Measurements from ENCODE around the gene LGALS9C.
"Not testable (repeated sequence)": the region's sequence is repeated elsewhere in the genome, so short reads cannot be mapped to it uniquely, and the experiment has no call there.

The LGALS9C gene

DNA sequence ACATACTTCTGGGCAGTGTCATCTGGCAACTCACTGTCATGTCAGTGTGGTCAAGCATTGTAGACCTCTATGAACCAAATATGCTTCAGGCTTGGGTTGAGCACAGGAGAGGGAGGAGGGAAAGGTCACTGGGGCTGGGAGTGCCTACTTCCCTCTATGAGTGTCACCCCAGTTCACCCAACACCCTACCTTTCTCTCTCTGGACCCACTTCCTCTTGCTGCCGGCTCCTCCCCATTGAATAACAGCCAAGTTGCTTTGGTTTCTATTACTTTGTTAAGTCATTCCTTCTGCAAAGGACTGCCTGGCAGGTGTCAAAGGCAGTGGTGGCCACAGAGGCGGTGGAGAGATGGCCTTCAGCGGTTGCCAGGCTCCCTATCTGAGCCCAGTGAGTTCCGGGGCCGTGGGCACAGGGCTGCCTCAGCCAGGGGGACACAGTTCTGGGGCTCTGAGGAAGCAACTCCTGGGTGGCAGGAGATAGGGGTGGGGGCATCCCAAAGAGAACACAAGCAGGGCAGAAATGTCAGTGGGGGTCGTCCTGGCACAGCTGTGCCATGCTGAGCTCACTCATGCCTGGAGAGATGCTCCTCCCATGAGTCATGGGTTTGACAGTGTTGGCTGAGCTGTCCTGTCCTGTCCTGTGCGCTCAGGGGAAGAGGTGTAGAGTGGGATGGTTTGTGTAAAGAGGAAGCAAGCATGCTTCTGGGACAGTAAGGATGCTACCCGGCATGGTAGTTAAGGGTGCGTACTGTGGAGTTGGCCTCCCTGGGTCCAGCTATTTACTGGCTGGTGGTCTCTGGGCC, at the start of gene LGALS9C:
LGALS9C (plus strand) TSS at position 282 of the 801 bp plus-strand sequence; CDS start at position 348, 66 bp downstream.
- peak; percentile 42 for DNase-seq

DNA sequence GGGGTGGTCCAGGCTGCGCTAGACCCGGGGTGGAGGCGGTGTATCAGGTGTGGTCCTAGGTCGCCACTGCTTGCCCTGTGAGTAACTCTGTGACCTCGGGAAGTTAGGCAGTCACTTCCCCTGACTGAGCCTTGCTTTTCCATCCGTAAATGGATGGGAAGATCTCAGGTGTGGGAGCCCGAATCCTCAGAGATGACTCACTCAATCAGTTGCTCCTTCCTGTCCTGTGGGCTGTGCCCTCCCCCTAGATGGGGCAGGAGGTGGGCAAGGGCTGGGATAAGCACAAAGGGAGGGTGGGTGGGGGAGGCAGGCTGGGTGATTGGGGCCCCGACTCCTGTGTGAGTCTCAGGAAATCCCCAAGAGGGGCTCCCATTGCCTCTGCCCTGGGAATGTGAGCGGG, 44.4 kb upstream of the LGALS9C start:
- not testable (repeated sequence) for DNase-seq

DNA sequence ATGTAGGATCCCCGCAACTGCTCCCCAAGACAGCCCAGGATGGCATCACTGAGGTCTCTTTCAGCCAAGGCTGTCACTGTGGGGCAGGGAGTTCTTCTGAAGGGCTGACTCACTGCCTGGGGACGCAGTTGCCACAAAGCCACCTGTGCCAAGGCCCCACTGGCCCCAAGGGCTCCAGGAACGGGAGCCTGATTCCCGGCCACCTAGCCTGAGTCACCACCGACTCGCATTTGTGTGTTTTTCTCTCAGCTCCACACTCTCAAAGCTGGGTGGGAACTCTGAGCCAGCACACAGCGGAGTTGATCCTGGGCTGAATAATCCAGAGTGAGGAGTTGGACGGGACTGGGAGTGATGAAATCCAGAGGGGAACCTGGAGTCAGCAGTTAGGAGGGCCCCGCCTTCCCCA, 37.1 kb upstream of the LGALS9C start:
- not testable (repeated sequence) for DNase-seq

DNA sequence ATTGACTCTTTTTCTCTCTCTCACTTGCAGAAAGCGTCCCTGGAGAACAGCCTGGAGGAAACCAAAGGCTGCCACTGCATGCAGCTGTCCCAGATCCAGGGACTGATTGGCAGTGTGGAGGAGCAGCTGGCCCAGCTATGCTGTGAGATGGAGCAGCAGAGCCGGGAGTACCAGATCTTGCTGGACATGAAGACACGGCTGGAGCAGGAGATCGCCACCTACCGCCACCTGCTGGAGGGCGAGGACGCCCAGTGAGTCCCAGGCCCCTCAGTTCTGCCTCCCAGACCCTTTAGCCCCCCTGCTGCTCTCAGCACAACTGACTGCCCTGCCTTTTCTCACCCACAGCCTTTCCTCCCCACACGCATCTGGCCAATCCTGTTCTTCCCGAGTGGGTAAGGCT, 34.5 kb upstream of the LGALS9C start:
- DNase-seq: not testable (repeated sequence)

DNA sequence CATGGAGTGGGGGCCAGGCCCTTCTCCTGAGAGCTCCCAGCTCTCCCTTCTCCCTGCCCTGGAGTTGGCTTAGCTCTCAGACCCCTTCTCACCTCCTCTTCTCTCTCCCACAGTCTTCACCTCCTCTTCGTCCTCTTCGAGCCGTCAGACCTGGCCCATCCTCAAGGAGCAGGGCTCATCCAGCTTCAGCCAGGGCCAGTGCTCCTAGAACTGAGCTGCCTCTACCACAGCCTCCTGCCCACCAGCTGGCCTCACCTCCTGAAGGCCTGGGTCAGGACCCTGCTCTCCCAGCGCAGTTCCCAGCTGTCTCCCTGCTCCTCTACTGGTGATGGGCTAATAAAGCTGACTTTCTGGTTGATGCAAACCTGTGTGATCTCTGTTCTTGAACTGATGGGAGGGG, 34.1 kb upstream of the LGALS9C start:
- not testable (repeated sequence) for DNase-seq

DNA sequence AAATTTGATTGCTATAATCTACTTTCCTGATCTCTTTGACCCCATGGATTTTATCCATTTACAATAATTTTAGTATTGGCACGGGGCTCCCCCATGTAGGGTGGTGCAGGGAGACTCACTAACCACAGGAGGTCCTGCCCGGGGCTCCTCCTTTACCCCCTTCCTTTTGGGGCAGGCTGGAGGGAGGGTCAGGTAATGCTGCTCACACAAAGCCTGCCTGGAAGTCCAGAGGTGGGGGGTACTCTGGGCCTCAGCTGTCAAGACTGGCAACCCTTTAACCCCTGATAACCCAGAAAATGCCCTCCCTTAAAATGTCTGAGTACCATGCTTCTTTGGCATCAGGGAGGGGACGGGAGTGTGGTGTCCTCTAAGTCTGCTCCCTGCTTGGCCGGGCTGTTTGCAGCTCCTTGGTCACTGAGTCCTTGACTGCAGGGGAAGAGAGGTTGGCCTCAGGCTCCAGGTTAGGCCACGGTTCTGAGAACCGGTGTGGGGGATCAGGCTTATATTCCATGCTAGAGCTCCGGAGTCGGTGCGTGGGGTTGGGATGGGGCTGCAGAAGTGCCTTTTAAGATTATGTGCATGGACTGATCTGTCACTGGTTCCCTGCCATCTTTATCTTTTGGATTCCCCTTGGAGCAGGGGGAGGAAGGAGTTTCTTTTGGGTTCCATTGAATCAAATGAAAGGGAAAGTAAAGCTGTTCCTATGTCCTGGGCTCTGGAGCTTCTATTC, 28.9 kb upstream of the LGALS9C start:
- DNase-seq: not testable (repeated sequence)

DNA sequence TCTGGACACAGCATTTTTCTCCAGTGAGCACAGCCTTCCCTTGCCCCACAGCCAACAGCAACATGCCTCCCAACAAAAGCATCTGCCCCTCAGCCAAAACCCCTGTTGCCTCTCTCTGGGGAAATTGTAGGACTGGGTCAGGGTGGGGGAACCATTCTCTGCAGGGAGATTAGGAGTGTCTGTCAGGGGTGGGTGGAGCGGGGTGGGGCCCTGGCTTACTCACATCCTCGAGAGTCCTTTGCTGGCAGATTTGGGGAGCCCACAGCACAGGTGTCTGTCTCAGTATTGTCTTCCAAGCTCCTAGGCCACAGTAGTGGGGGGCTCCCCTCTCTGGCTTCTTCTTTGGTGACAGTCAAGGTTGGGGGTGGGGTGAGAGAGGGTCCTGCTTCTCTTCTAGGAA, 28.3 kb upstream of the LGALS9C start:
- not testable (repeated sequence) for DNase-seq

DNA sequence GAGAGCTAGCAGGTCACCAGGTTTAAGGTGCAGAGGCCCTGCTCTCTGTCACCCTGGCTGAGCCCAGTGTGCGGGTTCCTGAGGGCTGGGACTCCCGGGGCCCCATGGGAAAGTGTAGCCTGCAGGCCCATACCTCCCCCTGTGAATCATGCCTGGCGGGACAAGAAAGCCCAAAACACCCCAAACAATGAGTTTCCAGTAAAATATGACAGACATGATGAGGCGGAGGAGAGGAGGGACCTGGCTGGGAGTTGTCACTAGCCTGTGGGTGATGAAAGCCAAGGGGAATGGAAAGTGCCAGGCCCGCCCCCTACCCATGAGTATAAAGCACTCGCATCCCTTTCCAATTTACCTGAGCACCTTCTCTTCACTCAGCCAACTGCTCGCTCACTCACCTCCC, 26.8 kb upstream of the LGALS9C start:
- DNase-seq: not testable (repeated sequence)

DNA sequence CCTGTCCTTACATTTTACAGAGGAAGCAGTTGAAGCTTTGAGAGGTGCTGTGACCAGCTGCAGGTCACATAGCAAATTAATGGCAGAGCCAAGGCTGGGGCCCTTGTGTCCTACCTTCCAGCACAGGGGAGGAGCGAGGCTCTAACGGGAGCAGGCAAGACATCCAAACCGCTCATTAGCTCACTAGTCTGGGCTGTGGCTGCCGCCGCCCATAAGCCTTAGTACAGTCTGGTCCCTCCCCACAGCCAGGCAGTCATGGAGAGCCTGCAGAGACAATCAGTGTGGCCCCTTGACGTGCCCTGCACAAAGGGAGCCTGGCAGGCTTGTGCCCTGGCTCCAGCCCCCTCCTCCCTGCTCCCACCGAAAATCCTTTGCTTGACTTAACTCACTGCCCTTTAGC, 25.6 kb upstream of the LGALS9C start:
- DNase-seq: not testable (repeated sequence)

DNA sequence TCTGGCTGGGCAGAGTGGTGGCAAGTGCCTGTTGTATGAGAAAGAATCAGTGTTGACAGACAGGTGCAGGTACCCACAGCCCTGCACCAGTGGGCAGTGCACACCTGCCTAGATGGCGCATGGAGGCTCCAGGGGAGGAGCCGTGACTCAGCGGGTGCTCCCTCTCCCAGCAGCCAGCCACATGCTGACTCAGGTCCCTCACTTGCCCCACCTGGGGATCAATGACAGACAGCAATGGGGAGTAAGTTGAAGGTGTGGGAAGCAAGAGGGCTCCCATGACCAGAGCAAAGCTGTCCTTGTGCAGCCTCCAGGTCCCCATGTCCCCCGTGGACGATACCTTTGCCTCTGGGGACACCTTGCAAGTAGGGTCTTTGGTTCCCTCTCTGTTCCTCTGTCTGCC, 24.6 kb upstream of the LGALS9C start:
- DNase-seq: not testable (repeated sequence)

DNA sequence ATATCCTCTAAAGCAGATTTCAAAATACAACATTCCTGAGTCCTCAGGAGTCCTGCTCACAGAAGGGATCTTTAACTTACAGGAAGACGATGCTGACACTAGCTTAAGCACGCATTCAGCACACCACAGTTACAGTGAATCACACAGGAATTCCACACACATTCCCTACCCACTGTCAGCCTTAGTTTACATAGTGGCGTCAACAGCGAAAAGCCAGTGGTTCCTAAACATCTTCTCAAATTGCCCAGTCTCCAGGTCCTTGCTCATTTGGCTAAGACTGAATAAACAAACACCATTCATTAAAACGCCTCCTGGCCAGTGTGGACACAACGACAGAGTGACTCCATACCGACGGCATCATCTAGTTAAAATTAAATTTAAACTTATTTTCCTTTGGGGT, 17.6 kb upstream of the LGALS9C start:
- DNase-seq: not testable (repeated sequence)

DNA sequence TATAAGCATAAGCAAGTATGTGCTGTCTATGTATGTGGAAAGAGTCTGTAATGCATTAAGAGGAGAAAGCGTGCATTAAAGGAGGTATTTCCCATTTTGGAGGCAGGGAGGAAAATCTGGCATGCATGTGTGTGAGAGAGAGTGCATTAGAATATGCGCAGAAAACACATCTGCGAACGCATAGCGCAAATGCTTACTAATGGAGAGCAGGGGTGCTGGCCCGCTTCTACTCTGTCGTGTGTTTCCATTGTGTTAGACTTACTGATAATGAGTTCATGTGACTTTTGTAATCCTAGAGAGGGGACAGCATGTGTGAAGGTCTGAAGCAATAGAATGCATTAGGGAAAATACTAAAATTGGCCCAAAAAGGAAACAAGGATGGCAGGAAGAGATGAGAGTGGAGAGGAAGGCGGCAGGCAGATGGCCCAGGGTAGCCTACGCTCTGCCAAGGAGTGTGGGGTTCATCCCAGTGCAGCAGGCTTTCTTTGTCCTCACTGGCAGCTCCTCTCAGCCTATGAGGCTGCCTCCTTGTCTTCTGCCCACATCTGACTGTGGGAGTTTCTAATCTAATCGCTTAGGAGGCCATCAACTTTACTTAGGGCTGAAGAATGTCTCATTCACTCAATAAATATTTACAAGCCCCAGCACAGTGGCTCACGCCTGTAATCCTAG, 12.6 kb upstream of the LGALS9C start:
- not testable (repeated sequence) for DNase-seq

DNA sequence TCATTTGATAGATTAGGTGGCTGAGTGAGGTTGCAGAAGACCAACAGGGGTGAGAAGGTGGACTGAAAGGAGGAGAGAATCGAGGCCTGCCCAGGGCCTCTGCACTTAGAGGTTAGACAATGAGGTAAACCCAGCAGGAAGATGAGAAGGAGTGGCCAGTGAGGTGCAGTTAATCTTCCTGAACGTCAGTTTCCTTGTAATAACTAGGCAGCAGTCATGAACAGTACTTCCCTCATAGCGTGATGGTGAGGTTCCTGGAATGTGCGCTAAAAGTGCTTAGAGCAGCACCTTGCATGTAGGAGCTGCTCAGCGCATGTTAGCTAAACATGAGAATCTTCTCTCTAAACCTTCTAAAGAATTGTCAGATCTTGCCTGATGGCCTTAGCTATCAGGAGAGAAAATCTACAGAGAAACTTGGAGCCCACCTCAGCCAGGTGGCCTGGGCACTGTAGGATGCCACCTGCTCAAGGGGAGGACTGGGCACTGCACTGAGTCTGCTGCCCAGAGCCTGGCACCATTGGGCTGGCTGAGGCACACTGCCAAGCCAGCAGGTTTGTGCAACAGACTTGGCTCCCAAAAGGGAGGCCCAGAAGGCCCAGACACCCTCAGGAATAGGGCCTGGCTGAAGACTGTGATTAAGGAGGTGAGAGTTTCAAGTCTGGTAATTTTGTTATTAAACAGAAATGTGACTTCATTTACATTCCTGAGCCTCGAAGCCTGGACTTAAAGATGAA, 10.2 kb upstream of the LGALS9C start:
- DNase-seq: not testable (repeated sequence)

DNA sequence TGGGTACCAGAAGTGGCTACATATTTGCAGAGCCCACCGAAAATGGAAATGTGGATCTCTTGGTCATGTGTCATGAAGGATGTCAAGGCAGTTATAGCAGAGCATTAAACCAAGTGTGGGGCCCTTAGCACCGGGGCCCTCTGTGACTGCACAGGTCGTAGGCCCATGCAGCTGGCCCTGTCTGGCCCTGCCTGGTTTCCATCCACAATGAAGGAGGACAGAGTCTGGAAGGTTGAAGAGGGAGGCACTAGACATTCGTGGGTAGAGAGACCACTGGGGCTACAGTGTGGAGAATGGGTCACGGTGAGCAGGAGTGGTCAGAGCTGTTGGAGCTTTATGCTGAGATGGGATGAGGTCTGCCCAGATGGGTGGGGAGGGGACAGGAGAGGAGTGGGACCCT, 9.6 kb upstream of the LGALS9C start:
- DNase-seq: not testable (repeated sequence)

DNA sequence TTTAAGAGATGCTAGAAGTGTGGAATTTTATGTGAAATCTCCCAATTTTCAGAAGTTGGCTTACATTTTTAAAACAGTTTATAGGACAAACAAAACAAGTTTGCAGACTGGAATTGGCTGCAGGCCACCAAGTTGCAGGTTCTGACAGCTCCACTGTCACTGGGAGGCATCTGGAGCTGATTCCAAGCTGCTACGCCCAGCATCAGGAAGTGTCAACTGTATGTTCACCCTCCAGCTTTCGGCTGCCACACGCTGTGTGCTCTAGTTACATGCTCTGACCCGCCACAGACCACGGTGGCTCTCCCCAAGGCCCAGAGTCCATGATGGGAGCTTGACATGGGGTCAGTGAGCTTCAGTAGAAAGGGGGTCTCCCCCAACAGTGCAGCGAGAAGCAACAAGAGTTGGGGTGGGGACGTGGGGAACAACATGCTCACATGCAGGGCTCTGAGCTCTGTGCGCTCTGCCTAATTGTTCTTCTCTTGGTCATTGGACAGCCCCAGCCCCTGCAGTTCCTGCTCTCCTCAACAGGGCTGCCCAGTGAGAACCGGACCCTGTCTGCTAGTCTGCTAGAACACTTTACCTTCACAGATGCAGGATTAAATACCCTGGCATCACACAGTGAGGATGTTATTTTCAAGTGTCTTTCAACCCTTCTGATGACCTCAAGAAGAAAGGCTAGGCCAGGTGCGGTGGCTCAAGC, 8.0 kb upstream of the LGALS9C start:
- not testable (repeated sequence) for DNase-seq

DNA sequence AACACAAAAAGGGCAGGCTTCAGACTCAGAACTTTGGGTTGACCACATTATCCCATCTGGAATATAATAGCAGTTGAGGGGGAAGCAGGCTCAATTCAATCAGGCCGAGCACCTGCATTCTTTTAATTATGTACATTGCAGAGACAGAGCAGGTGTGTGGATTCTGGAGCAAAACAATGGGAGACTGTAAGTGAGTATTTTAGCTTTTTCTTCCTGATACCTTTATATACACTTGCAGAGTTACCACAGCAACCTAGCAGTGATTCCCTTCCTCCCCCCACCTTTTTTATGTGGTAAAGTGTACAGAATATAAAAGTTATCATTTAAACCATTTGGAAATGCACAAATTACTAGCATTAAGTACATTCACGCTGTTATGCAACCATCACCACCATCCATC, 6.8 kb upstream of the LGALS9C start:
- not testable (repeated sequence) for DNase-seq

DNA sequence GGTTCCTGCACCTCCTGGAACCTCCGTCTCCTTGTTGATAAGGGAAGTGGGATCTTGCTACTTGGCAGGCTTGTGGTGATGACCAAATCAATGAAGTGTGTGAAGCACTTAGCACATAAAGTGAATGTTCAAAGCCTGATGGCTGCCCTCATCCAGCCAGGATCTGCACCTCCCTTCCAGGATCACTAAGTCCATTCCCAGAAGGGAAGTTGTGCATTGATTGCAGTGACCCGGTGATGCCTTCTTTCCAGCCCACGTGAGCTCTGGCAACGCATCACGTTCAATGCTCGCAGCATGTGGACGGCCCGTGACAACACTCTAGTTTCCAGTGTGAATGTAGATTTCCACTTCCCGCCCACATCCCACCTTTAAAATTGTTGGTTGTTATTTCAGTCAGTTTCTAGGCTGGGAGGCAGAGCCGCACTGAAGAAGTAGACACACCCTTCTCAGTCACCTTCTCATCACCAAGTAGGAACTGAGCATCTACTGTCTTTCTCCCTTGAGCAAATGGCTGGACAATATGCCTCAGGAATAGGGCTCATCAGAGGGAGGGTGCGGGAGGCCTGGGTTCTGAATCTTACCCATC, 6.2 kb upstream of the LGALS9C start:
- DNase-seq: not testable (repeated sequence)

DNA sequence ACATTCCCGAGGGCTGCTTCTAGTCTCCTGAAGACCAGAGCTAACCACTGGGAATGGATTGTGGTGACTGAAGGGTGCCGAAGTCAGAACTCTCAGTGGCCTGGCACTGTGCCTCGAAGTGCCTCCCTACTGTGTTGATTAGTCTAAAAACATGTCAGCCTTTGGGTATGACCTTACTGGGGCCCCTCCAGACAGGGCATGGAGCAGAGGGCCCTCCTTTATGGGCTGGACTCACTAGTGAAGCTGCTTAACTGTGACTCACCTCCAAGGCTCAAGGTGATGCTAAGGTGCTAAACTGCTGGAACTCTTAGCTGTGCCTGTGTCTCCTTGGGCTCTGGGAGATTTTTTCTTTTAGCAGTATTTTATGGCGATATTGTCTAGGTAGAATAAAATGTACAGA, 2.6 kb upstream of the LGALS9C start:
- not testable (repeated sequence) for DNase-seq

DNA sequence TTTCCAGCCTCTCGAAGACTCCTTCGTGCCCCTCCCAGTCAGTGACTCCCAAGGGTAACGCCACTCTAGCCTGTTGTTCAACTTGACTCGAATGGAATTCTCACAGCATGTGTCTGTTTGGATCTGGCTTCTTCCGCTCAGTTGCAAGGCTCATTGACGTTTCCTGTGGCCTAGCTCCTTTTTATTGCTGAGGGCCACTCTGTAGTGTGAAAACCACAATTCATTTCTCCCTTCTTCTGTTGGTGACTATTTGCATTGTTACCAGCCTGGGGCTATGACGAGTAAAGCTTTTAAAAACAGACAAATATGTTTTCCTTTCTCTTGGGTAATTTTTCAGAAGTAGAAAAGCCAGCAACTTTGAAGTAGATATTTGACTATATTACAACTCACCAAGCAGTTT, 1.8 kb upstream of the LGALS9C start:
- not testable (repeated sequence) for DNase-seq

DNA sequence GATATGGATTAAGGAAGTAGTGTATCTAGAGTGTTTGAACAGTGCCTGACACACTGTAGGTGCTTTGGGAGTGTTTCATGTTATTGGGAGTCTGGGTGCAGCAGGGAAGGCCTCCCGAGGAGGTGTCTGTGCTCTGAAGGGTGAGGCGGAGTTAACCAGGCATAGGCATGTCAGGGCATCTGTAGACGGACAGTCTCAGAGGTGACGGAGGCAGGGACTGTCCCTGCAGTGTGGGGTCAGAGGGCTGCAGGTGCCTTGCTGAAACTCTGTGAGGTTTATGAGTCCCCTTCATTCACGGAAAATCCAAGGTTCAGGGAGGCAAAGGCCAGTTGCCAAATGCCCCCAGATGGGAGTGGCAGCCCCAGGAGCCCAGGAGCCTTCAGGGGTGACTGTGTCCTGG, 778 bp downstream of the LGALS9C start:
- not testable (repeated sequence) for DNase-seq

DNA sequence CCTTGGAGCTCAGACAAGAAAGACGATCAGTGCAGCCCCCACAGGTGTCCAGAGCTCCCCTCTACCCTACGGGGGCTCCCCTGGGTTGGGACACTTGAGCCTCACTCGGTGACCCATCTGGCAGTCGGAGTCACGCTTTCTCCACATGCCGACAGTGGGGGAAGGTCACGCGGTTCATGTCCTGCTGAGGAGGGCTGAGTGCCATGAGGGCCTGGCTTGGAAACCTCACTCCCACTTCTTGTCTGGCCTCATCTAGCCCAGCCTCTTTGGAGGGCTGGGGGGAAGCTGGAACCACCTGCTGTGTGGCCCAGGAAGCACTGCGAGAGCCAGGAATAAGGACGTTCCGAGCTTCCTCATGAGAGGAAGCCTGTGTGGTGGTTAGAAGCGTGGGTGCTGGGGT, 1.8 kb downstream of the LGALS9C start:
- DNase-seq: not testable (repeated sequence)

Measured in OCI-M1 (cell line).